Activated T-helper 17 cell treated with anti-CD3 and anti-CD28 coated beads, Interleukin-2, amount 50 U/mL, for 72 hours (primary cell): ENCODE results near the gene PAQR7. TPM values are rescaled to one million over a fixed set of nuclear protein-coding genes. Genes with fewer than 3 reads are reported as not detected.

ENCODE experiments used
- ATAC-seq: fragments of 150-1000 bp; cut with Tn5 transposase; replicated peaks from 2 replicates; pipeline ENCODE4 v1.10.0; 2021; ENCODE audit warnings: mild to moderate bottlenecking, moderate library complexity
- H3K27ac Mint-ChIP-seq: one replicate; pipeline ENCODE4 v1.8.0; 2022; ENCODE audit warnings: mixed read lengths
- H3K27me3 Mint-ChIP-seq: one replicate; pipeline ENCODE4 v1.8.0; 2022; ENCODE audit warnings: mixed read lengths
- H3K36me3 Mint-ChIP-seq: one replicate; pipeline ENCODE4 v1.8.0; 2022; ENCODE audit warnings: low read depth, mild to moderate bottlenecking, mixed read lengths
- H3K4me1 Mint-ChIP-seq: one replicate; pipeline ENCODE4 v1.8.0; 2022; ENCODE audit warnings: mixed read lengths
- H3K4me3 Mint-ChIP-seq: one replicate; pipeline ENCODE4 v1.8.0; 2022; ENCODE audit warnings: mild to moderate bottlenecking, mixed read lengths
- H3K9me3 Mint-ChIP-seq: one replicate; pipeline ENCODE4 v1.8.0; 2022; ENCODE audit warnings: mixed read lengths
- total RNA-seq, 2 donors: library from RNA; stranded (reverse); gene quantifications; one replicate each; pipeline ENCODE4 v1.2.3, GENCODE V29; 2022

PAQR7 gene
- total RNA-seq, 2 donors from 2014 or later = 5.7 to 7.2 TPM

- no peak for ATAC-seq
- H3K9me3 Mint-ChIP-seq = no peaks in the 10 kb centered on the region
- peaks cover under 1% of the 10 kb centered on the region for H3K36me3 Mint-ChIP-seq
- H3K4me1 Mint-ChIP-seq = peaks cover 6% of the 10 kb centered on the region
- H3K27ac Mint-ChIP-seq = no peak overlapping the region
- H3K27me3 Mint-ChIP-seq = no peaks in the 10 kb centered on the region
- H3K4me3 Mint-ChIP-seq = no peak overlapping the region
These were observed 60.0 kb downstream of the PAQR7 start for GRCh38 chr1:25815208-25816111.

GRCh38 chr1:25814549-25815087 lies 60.9 kb downstream of the PAQR7 start:
- no peaks in the 10 kb centered on the region for H3K27me3 Mint-ChIP-seq
- no peak for ATAC-seq
- peaks cover 6% of the 10 kb centered on the region for H3K4me1 Mint-ChIP-seq
- peak overlapping the region; percentile 49 for H3K27ac Mint-ChIP-seq
- no peaks in the 10 kb centered on the region for H3K9me3 Mint-ChIP-seq
- H3K36me3 Mint-ChIP-seq = peaks cover 4% of the 10 kb centered on the region
- H3K4me3 Mint-ChIP-seq = no peak overlapping the region

GRCh38 chr1:25813734-25814471 lies 61.6 kb downstream of the PAQR7 start:
- no peak overlapping the region for H3K4me3 Mint-ChIP-seq
- peak; percentile 40 for ATAC-seq
- H3K9me3 Mint-ChIP-seq = no peaks in the 10 kb centered on the region
- H3K4me1 Mint-ChIP-seq = peaks cover 6% of the 10 kb centered on the region
- H3K36me3 Mint-ChIP-seq = peaks cover 6% of the 10 kb centered on the region
- no peaks in the 10 kb centered on the region for H3K27me3 Mint-ChIP-seq
- no peak overlapping the region for H3K27ac Mint-ChIP-seq

- Mint-ChIP-seq H3K27me3 (no peaks in the 10 kb centered on the region), H3K36me3 (peaks cover 6% of the 10 kb centered on the region), H3K4me3 (no peak overlapping the region), H3K27ac (no peak overlapping the region), H3K4me1 (peaks cover 2% of the 10 kb centered on the region), H3K9me3 (no peaks in the 10 kb centered on the region)
- ATAC-seq = no peak
These were observed 62.3 kb downstream of the PAQR7 start for GRCh38 chr1:25813071-25813733.

Other genes with a start within 250 kb of the PAQR7 start
- 10 to 100 TPM; 10.2 to 13.2 TPM for gene SELENON, start 75.5 kb downstream of the PAQR7 start, total RNA-seq
- gene MTFR1L, start 55.8 kb downstream of the PAQR7 start, total RNA-seq = 10 to 100 TPM; 39.6 to 58.8 TPM
- gene AUNIP, start 16.3 kb downstream of the PAQR7 start, total RNA-seq = 1 to 10 TPM; 3.7 to 7.2 TPM
- gene STMN1, start 30.7 kb upstream of the PAQR7 start, total RNA-seq = 100 to 1,000 TPM; 376 to 423 TPM
- 1 to 10 TPM; 8.1 to 8.3 TPM for gene PAFAH2, start 122.4 kb upstream of the PAQR7 start, total RNA-seq
- not detected for gene EXTL1, start 146.1 kb upstream of the PAQR7 start, total RNA-seq
- gene SLC30A2, start 170.4 kb upstream of the PAQR7 start, total RNA-seq = not detected
- not detected for gene TRIM63, start 191.9 kb upstream of the PAQR7 start, total RNA-seq
- 10 to 100 TPM; 11.2 to 12.3 TPM for gene PDIK1L, start 236.1 kb upstream of the PAQR7 start, total RNA-seq